HepG2 (cell line): ENCODE measurements around the gene ABHD10. TPM values are rescaled to one million over a fixed set of nuclear protein-coding genes. Genes with fewer than 3 reads are reported as not detected.
A peak's percentile ranks its signal among the peaks of the same experiment; 100 is the strongest.

ENCODE experiments used
- ATAC-seq: fragments of 200-7000 bp; cut with Tn5 transposase; 3 replicates; pipeline ENCODE4 v1.9.1; 2020; ENCODE audit warnings: mild to moderate bottlenecking, moderate library complexity
- BruUV-seq: library from RNA; stranded (reverse); fragments of 400-500 nt; replicated peaks from 2 replicates; lab custom pipeline; 2021; lab: Mats Ljungman, UMichigan
- CTCF ChIA-PET: fragments of 300-600 bp; formaldehyde crosslinking; extraction: SDS; loops from one replicate; lab custom pipeline; 2021; ENCODE audit warnings: low total read pairs, inconsistent platforms, low intra/inter-chr PET ratio; lab: Yijun Ruan, JAX
- POLR2A ChIA-PET: fragments of 350-600 bp; sonication (Branson Sonifier 250); formaldehyde crosslinking; loops from one replicate; lab custom pipeline; 2020; ENCODE audit warnings: antibody characterized with exemption, inconsistent platforms; lab: Yijun Ruan, JAX
- DNase-seq: peaks from one replicate; pipeline ENCODE4 v3.0.0-alpha.2; 2015; ENCODE audit warnings: low spot score
- FAIRE-seq: peaks from 3 replicates; lab custom pipeline; 2011; peaks lifted over from hg19 to GRCh38; lab: Jason Lieb, UNC
- H2AFZ ChIP-seq: one replicate; pipeline ENCODE4 v1.6.1; 2011; ENCODE audit warnings: low read length, inconsistent platforms
- H3K27ac ChIP-seq: fragments of 300-600 bp; 3 replicates; pipeline ENCODE4 v1.8.0; 2011; ENCODE audit warnings: mixed run types, mild to moderate bottlenecking, mixed read lengths, low read length, inconsistent platforms; ENCODE audit not compliant: insufficient read depth; ENCODE audit errors: extremely low read length
- H3K27me3 ChIP-seq, 2 experiments: fragments of 200-600 bp in 1 of 2; 2 replicates in 1 of 2; 3 replicates in 1 of 2; pipeline versions ENCODE4 v1.6.0 to v1.8.0; 2011; ENCODE audit warnings: low read length in 2 of 2, mild to moderate bottlenecking in 2 of 2, moderate library complexity in 2 of 2, inconsistent platforms in 1 of 2; ENCODE audit not compliant: insufficient read depth in 2 of 2, control insufficient read depth in 1 of 2
- H3K36me3 ChIP-seq, 2 experiments: fragments of 200-600 bp in 1 of 2; replicated peaks in 1 of 2; 2 replicates in 1 of 2; 3 replicates in 1 of 2; pipeline versions ENCODE4 v1.5.1 to v1.8.0; 2011; ENCODE audit warnings: low read length in 2 of 2, inconsistent platforms in 1 of 2; ENCODE audit not compliant: insufficient read depth in 2 of 2, control insufficient read depth in 1 of 2
- H3K4me1 ChIP-seq: 2 replicates; pipeline ENCODE4 v1.5.1; 2012; ENCODE audit warnings: low read length, inconsistent platforms; ENCODE audit not compliant: insufficient read depth
- H3K4me2 ChIP-seq: 2 replicates; pipeline ENCODE4 v1.6.0; 2011; ENCODE audit warnings: low read depth, low read length, inconsistent platforms
- H3K4me3 ChIP-seq, 3 experiments: fragments of 200-600 bp in 1 of 3; sonication (generic), shearing (Covaris generic) in 1 of 3; replicated peaks in 1 of 3; 2 replicates each; pipeline ENCODE4 v1.5.1; 2011 to 2016; ENCODE audit warnings: low read length in 3 of 3, inconsistent platforms in 2 of 3, low read depth in 2 of 3, mild to moderate bottlenecking in 2 of 3, control low read depth in 1 of 3, mixed read lengths in 1 of 3; ENCODE audit not compliant: insufficient read depth in 1 of 3
- H3K79me2 ChIP-seq: one replicate; pipeline ENCODE4 v1.6.1; 2011; ENCODE audit warnings: low read length, inconsistent platforms; ENCODE audit not compliant: insufficient read depth
- H3K9ac ChIP-seq: 2 replicates; pipeline ENCODE4 v1.6.0; 2011; ENCODE audit warnings: mild to moderate bottlenecking, low read depth, low read length, inconsistent platforms; ENCODE audit not compliant: insufficient read depth
- H3K9me3 ChIP-seq: 2 replicates; pipeline ENCODE4 v1.5.1; 2012; ENCODE audit warnings: mild to moderate bottlenecking, low read length
- H4K20me1 ChIP-seq: 2 replicates; pipeline ENCODE4 v1.6.0; 2011; ENCODE audit warnings: inconsistent platforms, mild to moderate bottlenecking, low read length, moderate library complexity; ENCODE audit not compliant: insufficient read depth
- CEBPB ChIP-seq: IDR thresholded peaks from 2 replicates; pipeline ENCODE4 v1.6.1; 2011; ENCODE audit warnings: low read depth, low read length, improper control_type of control experiment, borderline replicate concordance
- CEBPG ChIP-seq: IDR thresholded peaks from 2 replicates; pipeline ENCODE4 v1.6.1; 2016
- CREM ChIP-seq, 2 experiments: sonication (generic) in 1 of 2; formaldehyde crosslinking in 1 of 2; IDR thresholded peaks; 2 replicates each; pipeline versions ENCODE4 v1.4.0 to v1.6.1; 2016 to 2020; ENCODE audit warnings: antibody characterized with exemption in 1 of 2, mild to moderate bottlenecking in 1 of 2, missing genetic modification reagents in 1 of 2
- MED13 ChIP-seq: sonication (generic); formaldehyde crosslinking; IDR thresholded peaks from 2 replicates; pipeline ENCODE4 v1.5.0; 2020; ENCODE audit warnings: missing genetic modification reagents
- U2AF2 ChIP-seq: fragments of 200-400 bp; formaldehyde crosslinking; IDR thresholded peaks from 2 replicates; pipeline ENCODE4 v1.6.1; 2017; ENCODE audit warnings: low read depth, mild to moderate bottlenecking, low read length
- ZFP36L1 ChIP-seq: sonication (generic); formaldehyde crosslinking; IDR thresholded peaks from 2 replicates; pipeline ENCODE4 v1.8.0; 2022; ENCODE audit warnings: mild to moderate bottlenecking, missing genetic modification reagents, moderate library complexity
- ZSCAN20 ChIP-seq: sonication (generic); formaldehyde crosslinking; IDR thresholded peaks from 2 replicates; pipeline ENCODE4 v1.4.0; 2020; ENCODE audit warnings: missing genetic modification reagents, mild to moderate bottlenecking, borderline replicate concordance
- WGBS: methylation state at CpG from one replicate; pipeline ENCODE4 v1.1.6; 2017; ENCODE audit warnings: low lambda C conversion rate; 5-methylcytosine and 5-hydroxymethylcytosine counted together
- in situ Hi-C: cut with HindIII; loops from 2 replicates; pipeline ENCODE4 v1.10.0; 2017; ENCODE audit warnings: low pct_unique_long_range_greater_than_20kb; ENCODE audit not compliant: extremely low pct_ligation_motif_present
- intact Hi-C: fragments of 100-400 bp; cut with micrococcal nuclease; formaldehyde crosslinking; loops from one replicate; pipeline ENCODE4 v1.10.0; 2022; ENCODE audit not compliant: unreplicated experiment
- polyA plus RNA-seq, 8 experiments: library from polyadenylated mRNA; depleted of rRNA in 3 of 8; stranded (reverse) in 7 of 8; unstranded in 1 of 8; fragments of >200 nt; fragmentation: Illumina TruSeq in 4 of 8; extraction: Trizol in 4 of 8; gene quantifications; 2 replicates each; pipeline versions ENCODE4 v1.2.1 to v1.2.3, GENCODE V29; 2011 to 2016; ENCODE audit warnings: low read depth in 4 of 8, missing spikeins in 1 of 8, mixed read lengths in 1 of 8; ENCODE audit not compliant: insufficient read depth in 1 of 8
- total RNA-seq, 5 experiments: library from RNA; depleted of rRNA; stranded (reverse); fragments of >200 nt; fragmentation: Illumina TruSeq; extraction: Trizol; gene quantifications; 2 replicates each; pipeline ENCODE4 v1.2.3, GENCODE V29; 2016; ENCODE audit warnings: low read depth in 1 of 5
- TF ChIP-seq, protein P1 (sequence below): sonication (generic); formaldehyde crosslinking; IDR thresholded peaks from 2 replicates; pipeline ENCODE4 v1.4.0; 2020; ENCODE audit warnings: missing genetic modification reagents, borderline replicate concordance
- TF ChIP-seq, protein P2 (sequence below): sonication (generic); formaldehyde crosslinking; IDR thresholded peaks from 2 replicates; pipeline ENCODE4 v1.8.1; 2023; ENCODE audit warnings: mild to moderate bottlenecking, missing genetic modification reagents
- TF ChIP-seq, protein P3 (sequence below): sonication (generic); formaldehyde crosslinking; IDR thresholded peaks from 2 replicates; pipeline ENCODE4 v1.5.0; 2020; ENCODE audit warnings: missing genetic modification reagents
- TF ChIP-seq, protein P4 (sequence below): sonication (generic); formaldehyde crosslinking; IDR thresholded peaks from 2 replicates; pipeline ENCODE4 v1.5.1; 2020; ENCODE audit warnings: mild to moderate bottlenecking, moderate library complexity, missing genetic modification reagents
- TF ChIP-seq, protein P5 (sequence below): sonication (generic); formaldehyde crosslinking; IDR thresholded peaks from 2 replicates; pipeline ENCODE4 v1.4.0; 2020; ENCODE audit warnings: missing genetic modification reagents; ENCODE audit errors: not compliant biosample characterization
- TF ChIP-seq, protein P6 (sequence below): sonication (generic); formaldehyde crosslinking; IDR thresholded peaks from 2 replicates; pipeline ENCODE4 v1.4.0; 2020; ENCODE audit warnings: mild to moderate bottlenecking, missing genetic modification reagents
- TF ChIP-seq, protein P7 (sequence below): sonication (generic); formaldehyde crosslinking; IDR thresholded peaks from 2 replicates; pipeline ENCODE4 v1.4.0; 2020; ENCODE audit warnings: missing genetic modification reagents, borderline replicate concordance

The ABHD10 gene
- total and polyA plus RNA-seq, 2 of the 13 experiments (the other 11 are each of a cell fraction or from before 2014, with no cell fraction given), result 22.8 to 50.2 TPM

DNA sequence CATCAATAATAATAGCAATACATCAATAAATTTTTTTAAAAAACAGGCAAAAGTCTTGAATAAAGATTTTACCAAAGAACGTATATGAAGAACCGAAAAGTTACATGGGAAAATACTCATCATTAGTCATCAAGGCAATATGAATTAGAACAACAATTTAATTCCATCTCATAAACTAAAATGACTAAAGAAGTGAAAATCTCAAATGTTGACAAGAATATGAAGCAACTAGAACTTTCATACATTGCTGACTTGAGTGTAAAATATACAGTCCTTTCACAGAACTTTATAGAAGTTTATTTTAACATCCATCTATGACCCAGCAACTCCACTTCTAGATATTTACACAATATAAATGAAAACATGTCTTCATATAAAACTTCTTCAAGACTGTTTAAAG, 35.3 kb upstream of the ABHD10 start (continued):
- no peak for TF ChIP-seq ZFP36L1 (CRISPR knock-in tag)

DNA sequence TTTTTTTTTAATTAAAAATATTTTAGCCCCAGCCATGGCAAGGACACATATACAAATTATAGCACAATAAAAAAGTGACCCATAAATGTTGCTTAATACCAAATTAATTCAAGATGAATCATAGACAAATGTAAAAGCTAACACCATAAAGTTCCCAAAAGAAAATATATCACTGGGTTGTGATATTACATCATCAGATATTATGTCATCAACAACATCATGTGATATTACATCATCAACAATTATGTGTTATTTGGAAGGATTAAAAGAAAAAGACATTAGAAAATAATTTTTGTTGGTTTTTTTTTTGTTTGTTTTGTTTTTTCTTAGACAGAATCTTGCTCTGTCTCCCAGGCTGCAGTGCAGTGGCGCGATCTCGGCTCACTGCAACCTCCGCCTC, 34.5 kb upstream of the ABHD10 start:
- DNase-seq, result no peak
- in situ Hi-C loops (no loop called here), intact Hi-C loops (no loop called here)
- H2AFZ ChIP-seq, result no peak overlapping the region
- no peak overlapping the region for H3K9ac ChIP-seq
- ChIA-PET POLR2A (no interaction called here), CTCF (no interaction called here)
- no peaks in the 10 kb centered on the region for H4K20me1 ChIP-seq
- no peaks in the 10 kb centered on the region for H3K27me3 ChIP-seq
- no peaks in the 10 kb centered on the region for H3K9me3 ChIP-seq
- H3K79me2 ChIP-seq, result no peaks in the 10 kb centered on the region
- H3K36me3 ChIP-seq, result peaks cover 6 to 25% of the 10 kb centered on the region in 2 experiments; a peak in 2 of 5 replicates
- no TSS peak for BruUV-seq
- ATAC-seq, result no peak
- no peak overlapping the region for H3K4me2 ChIP-seq
- WGBS, result 96% methylated on average over 4 of the region's 4 CpGs
- H3K4me1 ChIP-seq, result no peaks in the 10 kb centered on the region
- FAIRE-seq, result no peak
- H3K4me3 ChIP-seq, result no peak overlapping the region
- H3K27ac ChIP-seq, result no peak overlapping the region
- TF ChIP-seq, protein P1, sequence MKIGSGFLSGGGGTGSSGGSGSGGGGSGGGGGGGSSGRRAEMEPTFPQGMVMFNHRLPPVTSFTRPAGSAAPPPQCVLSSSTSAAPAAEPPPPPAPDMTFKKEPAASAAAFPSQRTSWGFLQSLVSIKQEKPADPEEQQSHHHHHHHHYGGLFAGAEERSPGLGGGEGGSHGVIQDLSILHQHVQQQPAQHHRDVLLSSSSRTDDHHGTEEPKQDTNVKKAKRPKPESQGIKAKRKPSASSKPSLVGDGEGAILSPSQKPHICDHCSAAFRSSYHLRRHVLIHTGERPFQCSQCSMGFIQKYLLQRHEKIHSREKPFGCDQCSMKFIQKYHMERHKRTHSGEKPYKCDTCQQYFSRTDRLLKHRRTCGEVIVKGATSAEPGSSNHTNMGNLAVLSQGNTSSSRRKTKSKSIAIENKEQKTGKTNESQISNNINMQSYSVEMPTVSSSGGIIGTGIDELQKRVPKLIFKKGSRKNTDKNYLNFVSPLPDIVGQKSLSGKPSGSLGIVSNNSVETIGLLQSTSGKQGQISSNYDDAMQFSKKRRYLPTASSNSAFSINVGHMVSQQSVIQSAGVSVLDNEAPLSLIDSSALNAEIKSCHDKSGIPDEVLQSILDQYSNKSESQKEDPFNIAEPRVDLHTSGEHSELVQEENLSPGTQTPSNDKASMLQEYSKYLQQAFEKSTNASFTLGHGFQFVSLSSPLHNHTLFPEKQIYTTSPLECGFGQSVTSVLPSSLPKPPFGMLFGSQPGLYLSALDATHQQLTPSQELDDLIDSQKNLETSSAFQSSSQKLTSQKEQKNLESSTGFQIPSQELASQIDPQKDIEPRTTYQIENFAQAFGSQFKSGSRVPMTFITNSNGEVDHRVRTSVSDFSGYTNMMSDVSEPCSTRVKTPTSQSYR (CRISPR knock-in tag), result no peak
- TF ChIP-seq ZSCAN20 (CRISPR knock-in tag) (no peak), CEBPB (peak; percentile 66), CEBPG (CRISPR knock-in tag) (no peak), U2AF2 (no peak), CREM (IDR thresholded peaks at IDR 0.05) (no peak), CREM (CRISPR knock-in tag; IDR thresholded peaks at IDR 0.05) (no peak), MED13 (no peak)
- TF ChIP-seq, protein P2, sequence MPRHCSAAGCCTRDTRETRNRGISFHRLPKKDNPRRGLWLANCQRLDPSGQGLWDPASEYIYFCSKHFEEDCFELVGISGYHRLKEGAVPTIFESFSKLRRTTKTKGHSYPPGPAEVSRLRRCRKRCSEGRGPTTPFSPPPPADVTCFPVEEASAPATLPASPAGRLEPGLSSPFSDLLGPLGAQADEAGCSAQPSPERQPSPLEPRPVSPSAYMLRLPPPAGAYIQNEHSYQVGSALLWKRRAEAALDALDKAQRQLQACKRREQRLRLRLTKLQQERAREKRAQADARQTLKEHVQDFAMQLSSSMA (CRISPR knock-in tag), result no peak
- TF ChIP-seq, protein P3, sequence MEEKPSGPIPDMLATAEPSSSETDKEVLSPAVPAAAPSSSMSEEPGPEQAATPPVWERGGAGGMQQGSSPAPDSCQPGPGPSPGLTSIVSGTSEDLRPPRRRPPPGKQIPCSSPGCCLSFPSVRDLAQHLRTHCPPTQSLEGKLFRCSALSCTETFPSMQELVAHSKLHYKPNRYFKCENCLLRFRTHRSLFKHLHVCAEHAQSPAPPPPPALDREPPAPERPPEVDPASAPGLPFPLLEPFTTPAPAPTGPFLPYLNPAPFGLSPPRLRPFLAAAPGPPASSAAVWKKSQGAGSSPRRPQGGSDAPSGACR (CRISPR knock-in tag), result no peak
- TF ChIP-seq, protein P4, sequence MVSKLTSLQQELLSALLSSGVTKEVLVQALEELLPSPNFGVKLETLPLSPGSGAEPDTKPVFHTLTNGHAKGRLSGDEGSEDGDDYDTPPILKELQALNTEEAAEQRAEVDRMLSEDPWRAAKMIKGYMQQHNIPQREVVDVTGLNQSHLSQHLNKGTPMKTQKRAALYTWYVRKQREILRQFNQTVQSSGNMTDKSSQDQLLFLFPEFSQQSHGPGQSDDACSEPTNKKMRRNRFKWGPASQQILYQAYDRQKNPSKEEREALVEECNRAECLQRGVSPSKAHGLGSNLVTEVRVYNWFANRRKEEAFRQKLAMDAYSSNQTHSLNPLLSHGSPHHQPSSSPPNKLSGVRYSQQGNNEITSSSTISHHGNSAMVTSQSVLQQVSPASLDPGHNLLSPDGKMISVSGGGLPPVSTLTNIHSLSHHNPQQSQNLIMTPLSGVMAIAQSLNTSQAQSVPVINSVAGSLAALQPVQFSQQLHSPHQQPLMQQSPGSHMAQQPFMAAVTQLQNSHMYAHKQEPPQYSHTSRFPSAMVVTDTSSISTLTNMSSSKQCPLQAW, result no peak
- TF ChIP-seq, protein P5, sequence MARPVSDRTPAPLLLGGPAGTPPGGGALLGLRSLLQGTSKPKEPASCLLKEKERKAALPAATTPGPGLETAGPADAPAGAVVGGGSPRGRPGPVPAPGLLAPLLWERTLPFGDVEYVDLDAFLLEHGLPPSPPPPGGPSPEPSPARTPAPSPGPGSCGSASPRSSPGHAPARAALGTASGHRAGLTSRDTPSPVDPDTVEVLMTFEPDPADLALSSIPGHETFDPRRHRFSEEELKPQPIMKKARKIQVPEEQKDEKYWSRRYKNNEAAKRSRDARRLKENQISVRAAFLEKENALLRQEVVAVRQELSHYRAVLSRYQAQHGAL (CRISPR knock-in tag), result no peak
- TF ChIP-seq, protein P6, sequence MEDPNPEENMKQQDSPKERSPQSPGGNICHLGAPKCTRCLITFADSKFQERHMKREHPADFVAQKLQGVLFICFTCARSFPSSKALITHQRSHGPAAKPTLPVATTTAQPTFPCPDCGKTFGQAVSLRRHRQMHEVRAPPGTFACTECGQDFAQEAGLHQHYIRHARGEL (CRISPR knock-in tag), result no peak
- TF ChIP-seq, protein P7, sequence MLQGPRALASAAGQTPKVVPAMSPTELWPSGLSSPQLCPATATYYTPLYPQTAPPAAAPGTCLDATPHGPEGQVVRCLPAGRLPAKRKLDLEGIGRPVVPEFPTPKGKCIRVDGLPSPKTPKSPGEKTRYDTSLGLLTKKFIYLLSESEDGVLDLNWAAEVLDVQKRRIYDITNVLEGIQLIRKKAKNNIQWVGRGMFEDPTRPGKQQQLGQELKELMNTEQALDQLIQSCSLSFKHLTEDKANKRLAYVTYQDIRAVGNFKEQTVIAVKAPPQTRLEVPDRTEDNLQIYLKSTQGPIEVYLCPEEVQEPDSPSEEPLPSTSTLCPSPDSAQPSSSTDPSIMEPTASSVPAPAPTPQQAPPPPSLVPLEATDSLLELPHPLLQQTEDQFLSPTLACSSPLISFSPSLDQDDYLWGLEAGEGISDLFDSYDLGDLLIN, result no peak
